Glutamatergic neuron (in vitro differentiated cells): ENCODE data around the gene IL1B. TPM values are rescaled to one million over a fixed set of nuclear protein-coding genes. Genes with fewer than 3 reads are reported as not detected.

Experiments
- DNase-seq: peaks from one replicate; pipeline ENCODE4 v3.0.0; 2022
- H3K27ac Mint-ChIP-seq: one replicate; pipeline ENCODE4 v1.8.0; 2020; ENCODE audit warnings: mild to moderate bottlenecking, mixed read lengths, inconsistent platforms; ENCODE audit not compliant: unreplicated experiment
- H3K27me3 Mint-ChIP-seq: one replicate; pipeline ENCODE4 v1.8.0; 2020; ENCODE audit warnings: mild to moderate bottlenecking, moderate library complexity, mixed read lengths, inconsistent platforms; ENCODE audit not compliant: unreplicated experiment
- H3K36me3 Mint-ChIP-seq: one replicate; pipeline ENCODE4 v1.8.0; 2020; ENCODE audit warnings: mild to moderate bottlenecking, mixed read lengths, inconsistent platforms; ENCODE audit not compliant: unreplicated experiment
- H3K4me1 Mint-ChIP-seq: one replicate; pipeline ENCODE4 v1.8.0; 2020; ENCODE audit warnings: mild to moderate bottlenecking, low read depth, mixed read lengths, inconsistent platforms; ENCODE audit not compliant: unreplicated experiment
- H3K4me3 Mint-ChIP-seq: one replicate; pipeline ENCODE4 v1.8.0; 2020; ENCODE audit warnings: mild to moderate bottlenecking, mixed read lengths, inconsistent platforms; ENCODE audit not compliant: unreplicated experiment
- H3K9me3 Mint-ChIP-seq: one replicate; pipeline ENCODE4 v1.8.0; 2020; ENCODE audit warnings: mild to moderate bottlenecking, moderate library complexity, mixed read lengths, inconsistent platforms; ENCODE audit not compliant: unreplicated experiment
- total RNA-seq: library from RNA; stranded (reverse); fragmentation: NEBNext Ultra II Directional; extraction: Animal tissue kit (Norgen Biotek cat#: 25700); gene quantifications from one replicate; pipeline ENCODE4 v1.2.1, GENCODE V29; 2021; ENCODE audit not compliant: unreplicated experiment
- TF ChIP-seq, protein P1 (sequence below): fragments of 200-600 bp; sonication (generic); IDR thresholded peaks from one replicate; pipeline ENCODE4 v1.5.0; 2021; ENCODE audit not compliant: partially characterized antibody, unreplicated experiment

Gene IL1B
- total RNA-seq, 1 donor from 2014 or later = not detected

- no peak for DNase-seq
- Mint-ChIP-seq H3K4me1 (no peaks in the 10 kb centered on the region), H3K36me3 (no peaks in the 10 kb centered on the region), H3K9me3 (no peaks in the 10 kb centered on the region), H3K27me3 (peaks cover 2% of the 10 kb centered on the region), H3K27ac (no peak overlapping the region), H3K4me3 (no peak overlapping the region)
- TF ChIP-seq, protein P1, sequence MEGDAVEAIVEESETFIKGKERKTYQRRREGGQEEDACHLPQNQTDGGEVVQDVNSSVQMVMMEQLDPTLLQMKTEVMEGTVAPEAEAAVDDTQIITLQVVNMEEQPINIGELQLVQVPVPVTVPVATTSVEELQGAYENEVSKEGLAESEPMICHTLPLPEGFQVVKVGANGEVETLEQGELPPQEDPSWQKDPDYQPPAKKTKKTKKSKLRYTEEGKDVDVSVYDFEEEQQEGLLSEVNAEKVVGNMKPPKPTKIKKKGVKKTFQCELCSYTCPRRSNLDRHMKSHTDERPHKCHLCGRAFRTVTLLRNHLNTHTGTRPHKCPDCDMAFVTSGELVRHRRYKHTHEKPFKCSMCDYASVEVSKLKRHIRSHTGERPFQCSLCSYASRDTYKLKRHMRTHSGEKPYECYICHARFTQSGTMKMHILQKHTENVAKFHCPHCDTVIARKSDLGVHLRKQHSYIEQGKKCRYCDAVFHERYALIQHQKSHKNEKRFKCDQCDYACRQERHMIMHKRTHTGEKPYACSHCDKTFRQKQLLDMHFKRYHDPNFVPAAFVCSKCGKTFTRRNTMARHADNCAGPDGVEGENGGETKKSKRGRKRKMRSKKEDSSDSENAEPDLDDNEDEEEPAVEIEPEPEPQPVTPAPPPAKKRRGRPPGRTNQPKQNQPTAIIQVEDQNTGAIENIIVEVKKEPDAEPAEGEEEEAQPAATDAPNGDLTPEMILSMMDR = no peak
Measured at GRCh38 chr2:112841295-112842044, 4.9 kb upstream of the IL1B start.

GRCh38 chr2:112840068-112840445 lies 3.5 kb upstream of the IL1B start:
- no peak overlapping the region for H3K4me3 Mint-ChIP-seq
- DNase-seq = no peak
- H3K9me3 Mint-ChIP-seq = no peaks in the 10 kb centered on the region
- H3K27ac Mint-ChIP-seq = no peak overlapping the region
- no peaks in the 10 kb centered on the region for H3K36me3 Mint-ChIP-seq
- TF ChIP-seq, protein P1 = no peak
- peaks cover 2% of the 10 kb centered on the region for H3K27me3 Mint-ChIP-seq
- H3K4me1 Mint-ChIP-seq = no peaks in the 10 kb centered on the region

- peaks cover 2% of the 10 kb centered on the region for H3K27me3 Mint-ChIP-seq
- H3K4me1 Mint-ChIP-seq = no peaks in the 10 kb centered on the region
- no peak overlapping the region for H3K4me3 Mint-ChIP-seq
- no peak for DNase-seq
- H3K27ac Mint-ChIP-seq = no peak overlapping the region
- TF ChIP-seq, protein P1 = no peak
- no peaks in the 10 kb centered on the region for H3K36me3 Mint-ChIP-seq
- no peaks in the 10 kb centered on the region for H3K9me3 Mint-ChIP-seq
Measured at GRCh38 chr2:112839407-112840067, 3.0 kb upstream of the IL1B start.

GRCh38 chr2:112836163-112836560 lies 417 bp downstream of the IL1B start:
- no peak overlapping the region for H3K4me3 Mint-ChIP-seq
- no peaks in the 10 kb centered on the region for H3K9me3 Mint-ChIP-seq
- H3K27ac Mint-ChIP-seq = no peak overlapping the region
- no peaks in the 10 kb centered on the region for H3K4me1 Mint-ChIP-seq
- no peak for DNase-seq
- H3K36me3 Mint-ChIP-seq = no peaks in the 10 kb centered on the region
- TF ChIP-seq, protein P1 = no peak
- peaks cover 2% of the 10 kb centered on the region for H3K27me3 Mint-ChIP-seq

GRCh38 chr2:112835536-112836162 lies 930 bp downstream of the IL1B start:
- TF ChIP-seq, protein P1 = no peak
- Mint-ChIP-seq H3K36me3 (no peaks in the 10 kb centered on the region), H3K27ac (no peak overlapping the region), H3K27me3 (peaks cover 2% of the 10 kb centered on the region), H3K4me3 (no peak overlapping the region), H3K9me3 (no peaks in the 10 kb centered on the region), H3K4me1 (no peaks in the 10 kb centered on the region)
- no peak for DNase-seq
